Endothelial cell of umbilical vein (primary cell): Measurements from ENCODE around the gene NEUROG1. TPM values are rescaled to one million over a fixed set of nuclear protein-coding genes. Genes with fewer than 3 reads are reported as not detected.

ENCODE experiments used
- BruUV-seq: library from RNA; stranded (reverse); fragments of 400-500 nt; replicated peaks from 2 replicates; lab custom pipeline; 2021; lab: Mats Ljungman, UMichigan
- CTCF ChIA-PET: fragments of 300-600, 350-600 bp; sonication (Branson Sonifier 250); formaldehyde crosslinking; loops from one replicate; lab custom pipeline; 2021; ENCODE audit warnings: antibody characterized with exemption, inconsistent platforms; lab: Charles Lee
- POLR2A ChIA-PET: fragments of 300-600, 350-600 bp; sonication (Branson Sonifier 250); formaldehyde crosslinking; loops from one replicate; lab custom pipeline; 2021; ENCODE audit warnings: antibody characterized with exemption, inconsistent platforms; lab: Charles Lee
- DNase-seq: peaks from one replicate; pipeline ENCODE4 v3.0.0-alpha.2; 2011; ENCODE audit warnings: low read depth, low spot score
- FAIRE-seq: peaks from 2 replicates; lab custom pipeline; 2011; peaks lifted over from hg19 to GRCh38; lab: Jason Lieb, UNC
- H2AFZ ChIP-seq: 2 replicates; pipeline ENCODE4 v1.6.0; 2012; ENCODE audit warnings: low read depth, low read length, control low read depth, inconsistent platforms
- H3K27ac ChIP-seq: 2 replicates; pipeline ENCODE4 v1.5.1; 2011; ENCODE audit warnings: low read depth, mild to moderate bottlenecking, control low read depth, low read length, moderate library complexity; ENCODE audit not compliant: insufficient read depth
- H3K27me3 ChIP-seq, 2 experiments: 2 replicates each; pipeline versions ENCODE4 v1.6.0 to v1.6.1; 2011; ENCODE audit warnings: low read length in 2 of 2, mixed read lengths in 1 of 2; ENCODE audit not compliant: control insufficient read depth in 2 of 2, insufficient read depth in 2 of 2
- H3K36me3 ChIP-seq, 2 experiments: 2 replicates in 1 of 2; 3 replicates in 1 of 2; pipeline ENCODE4 v1.5.1; 2011; ENCODE audit warnings: low read length in 2 of 2, mild to moderate bottlenecking in 1 of 2, moderate library complexity in 1 of 2; ENCODE audit not compliant: control insufficient read depth in 2 of 2, insufficient read depth in 2 of 2; ENCODE audit errors: extremely low read depth in 1 of 2
- H3K4me1 ChIP-seq: 3 replicates; pipeline ENCODE4 v1.5.1; 2011; ENCODE audit warnings: mild to moderate bottlenecking, low read length; ENCODE audit not compliant: control insufficient read depth, insufficient read depth; ENCODE audit errors: extremely low read depth
- H3K4me2 ChIP-seq: 2 replicates; pipeline ENCODE4 v1.6.1; 2011; ENCODE audit warnings: low read length, control low read depth, mixed read lengths; ENCODE audit not compliant: insufficient read depth
- H3K4me3 ChIP-seq, 3 experiments: fragments of 200-600 bp in 1 of 3; sonication (generic), shearing (Covaris generic) in 1 of 3; replicated peaks in 1 of 3; 2 replicates each; pipeline ENCODE4 v1.5.1; 2011 to 2016; ENCODE audit warnings: control low read depth in 3 of 3, low read length in 3 of 3, mild to moderate bottlenecking in 2 of 3, inconsistent platforms in 1 of 3, low read depth in 1 of 3, moderate library complexity in 1 of 3; ENCODE audit not compliant: insufficient read depth in 1 of 3
- H3K79me2 ChIP-seq: 2 replicates; pipeline ENCODE4 v1.6.0; 2012; ENCODE audit warnings: low read length, inconsistent platforms; ENCODE audit not compliant: control insufficient read depth, insufficient read depth
- H3K9ac ChIP-seq: replicated peaks from 2 replicates; pipeline ENCODE3; 2011; ENCODE audit warnings: low read length, control low read depth; ENCODE audit not compliant: insufficient read depth; ENCODE audit errors: extremely low read depth
- H3K9me1 ChIP-seq: replicated peaks from 3 replicates; pipeline ENCODE4 v1.6.0; 2011; ENCODE audit warnings: mild to moderate bottlenecking, low read length; ENCODE audit not compliant: control insufficient read depth, insufficient read depth; ENCODE audit errors: extremely low read depth
- H3K9me3 ChIP-seq: replicated peaks from 2 replicates; pipeline ENCODE4 v1.5.1; 2012; ENCODE audit warnings: low read length, inconsistent platforms; ENCODE audit not compliant: control insufficient read depth, insufficient read depth
- H4K20me1 ChIP-seq: replicated peaks from 2 replicates; pipeline ENCODE3; 2011; ENCODE audit warnings: mild to moderate bottlenecking, low read length; ENCODE audit not compliant: control insufficient read depth, insufficient read depth; ENCODE audit errors: extremely low read depth
- CTCF ChIP-seq, 2 donors: IDR thresholded peaks; 1 replicate in 1 of 2; 2 replicates in 1 of 2; pipeline ENCODE4 v1.5.1; 2011; ENCODE audit warnings: low read length in 2 of 2, mild to moderate bottlenecking in 2 of 2, moderate library complexity in 2 of 2, control low read depth in 1 of 2, inconsistent platforms in 1 of 2, low read depth in 1 of 2; ENCODE audit not compliant: insufficient read depth in 1 of 2; ENCODE audit errors: extremely low read depth in 1 of 2
- EZH2 ChIP-seq: IDR thresholded peaks from 2 replicates; pipeline ENCODE4 v1.6.1; 2012; ENCODE audit warnings: borderline replicate concordance, low read depth, mild to moderate bottlenecking, moderate library complexity, low read length, inconsistent platforms; ENCODE audit not compliant: severe bottlenecking
- FOS ChIP-seq: IDR thresholded peaks from 2 replicates; pipeline ENCODE4 v1.6.1; 2011; ENCODE audit warnings: mild to moderate bottlenecking, low read length, moderate library complexity, borderline replicate concordance; ENCODE audit not compliant: insufficient read depth
- GATA2 ChIP-seq: IDR thresholded peaks from 2 replicates; pipeline ENCODE4 v1.7.0; 2011; ENCODE audit warnings: low read depth, mild to moderate bottlenecking, moderate library complexity, mixed read lengths, low read length; ENCODE audit not compliant: insufficient read length, insufficient read depth
- JUN ChIP-seq: IDR thresholded peaks from 2 replicates; pipeline ENCODE4 v1.6.1; 2011; ENCODE audit warnings: borderline replicate concordance, low read depth; ENCODE audit not compliant: insufficient read length, insufficient read depth
- MYC ChIP-seq: IDR thresholded peaks from one replicate; pipeline ENCODE4 v1.6.1; 2011; ENCODE audit warnings: mild to moderate bottlenecking, low read depth, low read length
- POLR2A ChIP-seq: IDR thresholded peaks from 2 replicates; pipeline ENCODE4 v1.6.1; 2012; ENCODE audit warnings: low read depth, mild to moderate bottlenecking, control low read depth, low read length
- POLR2AphosphoS5 ChIP-seq: IDR thresholded peaks from 2 replicates; pipeline ENCODE4 v1.6.1; 2012; ENCODE audit warnings: low read depth, mild to moderate bottlenecking, control low read depth, low read length, moderate library complexity; ENCODE audit not compliant: insufficient read depth
- dilution Hi-C: fragments of 300-500 bp; cut with MboI; formaldehyde crosslinking; loops from one replicate; pipeline ENCODE4 v1.15.0; 2019; ENCODE audit warnings: low sequenced_read_pairs; ENCODE audit not compliant: extremely low pct_ligation_motif_present
- intact Hi-C: fragments of 100-400 bp; cut with micrococcal nuclease; formaldehyde crosslinking; loops from one replicate; pipeline ENCODE4 v1.10.0; 2022
- polyA plus RNA-seq, 4 experiments: library from polyadenylated mRNA; depleted of rRNA in 3 of 4; stranded (reverse) in 3 of 4; unstranded in 1 of 4; fragments of >200 nt; gene quantifications; 2 replicates each; pipeline versions ENCODE4 v1.2.1 to v1.2.3, GENCODE V29; 2011 to 2012; ENCODE audit warnings: missing spikeins in 1 of 4
- total RNA-seq: library from RNA; stranded (reverse); gene quantifications from 2 replicates; pipeline ENCODE4 v1.2.3, GENCODE V29; 2021
- TF ChIP-seq, protein P1 (sequence below): IDR thresholded peaks from 2 replicates; pipeline ENCODE4 v1.6.1; 2011; ENCODE audit not compliant: insufficient read depth, insufficient read length

The NEUROG1 gene
- total and polyA plus RNA-seq, 2 donors (not counting 3 experiments of a cell fraction or from before 2014, with no cell fraction given), result not detected

GRCh38 chr5:135567661-135568060 is 31.9 kb upstream of the NEUROG1 start:
- Histone ChIP-seq H3K79me2 (no peaks in the 10 kb centered on the region), H3K4me3 (no peak overlapping the region), H3K27me3 (peaks cover 10% of the 10 kb centered on the region in 2 experiments), H3K4me1 (no peaks in the 10 kb centered on the region), H3K27ac (no peak overlapping the region), H3K9ac (no peak overlapping the region), H2AFZ (no peak overlapping the region), H3K9me1 (no peaks in the 10 kb centered on the region), H3K4me2 (no peak overlapping the region), H3K9me3 (no peaks in the 10 kb centered on the region), H3K36me3 (no peaks in the 10 kb centered on the region), H4K20me1 (no peaks in the 10 kb centered on the region)
- POLR2A ChIA-PET, result no interaction called here
- dilution Hi-C loops (loop anchor here (25.0 kb wide), 1 partner anchor 105 kb away; the partner anchor contains the start of gene TIFAB), intact Hi-C loops (no loop called here)
- BruUV-seq, result no TSS peak
- FAIRE-seq (no peak), DNase-seq (no peak)
- TF ChIP-seq CTCF (IDR thresholded peaks at IDR 0.05; ENCODE audit: extremely low read depth in 1 of 2, insufficient read depth in 1 of 2, low read depth in 1 of 2, low read length in 2 of 2), result no peak
- no peak for TF ChIP-seq MYC
- TF ChIP-seq, protein P1, sequence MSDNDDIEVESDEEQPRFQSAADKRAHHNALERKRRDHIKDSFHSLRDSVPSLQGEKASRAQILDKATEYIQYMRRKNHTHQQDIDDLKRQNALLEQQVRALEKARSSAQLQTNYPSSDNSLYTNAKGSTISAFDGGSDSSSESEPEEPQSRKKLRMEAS, result no peak
- TF ChIP-seq POLR2AphosphoS5, result no peak
- no peak for TF ChIP-seq FOS
- no peak for TF ChIP-seq JUN
- no peak for TF ChIP-seq POLR2A
- no peak for TF ChIP-seq EZH2
- no peak for TF ChIP-seq GATA2
- CTCF ChIA-PET, result interaction anchor here (1.1 to 14.3 kb wide), 5 partner anchors 10 to 262 kb away, joined by 3 to 664 read pairs (median 35); partner anchors contain the start of gene CXCL14
